Stimulated activated CD4-positive, alpha-beta T cell treated with anti-CD3 and anti-CD28 coated beads, Interleukin-15, amount 100 ng/mL, for 48 hours (primary cell): ENCODE data around the gene APOH.

Source experiments
- DNase-seq, 2 donors: peaks; one replicate each; pipeline ENCODE4 v3.0.0-alpha.2; 2020; ENCODE audit warnings: low read depth in 2 of 2

The APOH gene

DNA sequence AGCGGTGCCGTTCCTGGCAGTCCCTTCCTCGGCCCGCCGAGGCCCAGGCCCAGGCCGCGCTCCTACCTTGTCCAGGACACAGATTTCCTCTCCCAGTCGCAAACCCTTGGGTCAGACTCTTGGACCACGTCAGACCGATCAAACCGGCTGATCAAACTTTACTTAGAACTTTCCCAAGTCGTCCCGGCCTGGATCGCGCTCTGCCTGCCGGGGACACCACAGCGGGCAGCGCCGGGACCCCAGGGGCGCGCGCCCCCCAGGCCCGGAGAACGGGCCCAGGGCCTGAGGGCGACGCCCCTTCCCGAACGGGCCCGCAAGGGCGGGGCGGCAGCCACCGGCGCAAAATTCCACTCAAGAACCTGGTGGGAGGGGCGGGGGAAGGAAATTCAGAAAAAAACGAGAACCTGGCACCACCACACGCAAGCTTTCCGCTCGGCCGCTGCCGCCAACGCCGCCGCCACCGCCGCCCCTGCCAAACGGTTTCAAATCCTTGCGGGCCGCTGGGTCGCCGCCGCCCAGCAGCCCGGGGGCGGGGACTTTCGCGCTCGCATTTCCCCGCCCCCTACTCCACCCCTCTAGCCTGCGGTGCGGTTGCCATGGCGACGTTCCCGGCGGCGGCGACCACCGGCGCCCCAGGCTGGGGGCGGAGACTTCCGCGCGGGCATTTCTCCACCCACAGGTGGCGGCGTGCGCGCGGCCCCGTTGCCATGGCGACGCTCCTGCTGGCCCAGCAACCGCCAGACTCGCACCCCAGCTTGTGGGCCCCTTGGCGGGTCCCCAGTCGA lies 37.4 kb downstream of the APOH start, which contains the start of gene CEP112:
Gene CEP112, minus strand, starts transcription at position 541 of the 785 bp plus-strand sequence.
- peak; percentile 63 to 72 for DNase-seq

DNA sequence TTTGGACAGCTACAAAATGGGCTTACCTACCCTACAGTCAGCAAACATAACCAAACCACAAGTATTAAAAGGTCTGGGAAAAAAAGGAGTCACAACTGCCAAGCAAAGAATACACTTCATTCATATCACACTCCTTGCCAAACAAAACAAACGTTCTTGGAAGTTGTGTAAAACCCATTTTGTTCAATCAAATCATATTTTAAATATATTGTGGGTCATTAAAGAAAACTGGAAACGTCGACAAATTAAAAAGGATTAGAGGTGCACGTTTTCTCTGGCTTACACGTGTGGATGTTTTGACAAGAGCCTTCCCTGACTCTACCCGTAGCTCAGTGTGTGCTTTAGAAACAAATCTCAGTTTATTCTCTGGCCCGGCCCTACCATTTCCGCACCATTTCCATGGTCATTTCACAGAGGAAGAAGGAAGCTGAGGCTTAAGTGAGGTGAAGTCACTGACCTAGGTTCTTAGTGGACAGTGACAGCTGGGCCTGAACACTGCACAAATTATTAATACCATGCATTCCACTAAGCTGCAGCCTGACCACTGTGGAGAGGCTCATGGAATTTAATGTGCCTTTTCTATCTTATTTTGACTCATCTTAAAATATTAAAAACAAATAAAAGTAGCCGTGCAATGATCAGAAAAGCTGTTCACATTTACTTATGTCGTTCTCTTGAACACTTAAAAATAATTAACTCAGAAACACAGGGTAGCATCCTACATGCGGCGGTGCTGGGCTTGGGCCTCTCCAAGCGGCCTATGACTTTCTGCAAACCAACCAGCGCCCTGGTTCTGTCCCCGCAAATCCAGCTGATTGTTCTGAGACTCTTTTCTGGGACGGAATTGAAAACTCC lies 38.2 kb downstream of the APOH start:
- no peak for DNase-seq

DNA sequence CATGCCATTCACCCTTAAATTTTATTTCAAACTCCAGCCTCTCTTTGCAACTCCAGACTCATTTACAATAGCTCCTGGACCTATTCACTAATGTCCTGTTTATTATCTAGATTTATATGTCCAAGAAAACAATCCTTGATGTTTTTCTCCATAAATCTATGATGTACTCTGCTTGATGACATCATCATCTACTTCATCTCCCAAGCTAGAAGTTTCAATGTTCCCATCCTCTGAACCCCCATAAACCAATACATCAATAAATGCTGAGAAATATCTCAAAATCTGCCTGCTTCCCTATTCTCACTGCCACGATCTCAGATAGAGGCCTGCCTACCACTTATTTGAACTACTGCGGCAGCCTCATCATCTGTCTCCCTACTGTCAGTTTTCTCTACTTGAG lies 41.5 kb downstream of the APOH start:
- no peak for DNase-seq

- no peak for DNase-seq
These were observed 43.4 kb downstream of the APOH start for GRCh38 chr17:66185862-66186261.

DNA sequence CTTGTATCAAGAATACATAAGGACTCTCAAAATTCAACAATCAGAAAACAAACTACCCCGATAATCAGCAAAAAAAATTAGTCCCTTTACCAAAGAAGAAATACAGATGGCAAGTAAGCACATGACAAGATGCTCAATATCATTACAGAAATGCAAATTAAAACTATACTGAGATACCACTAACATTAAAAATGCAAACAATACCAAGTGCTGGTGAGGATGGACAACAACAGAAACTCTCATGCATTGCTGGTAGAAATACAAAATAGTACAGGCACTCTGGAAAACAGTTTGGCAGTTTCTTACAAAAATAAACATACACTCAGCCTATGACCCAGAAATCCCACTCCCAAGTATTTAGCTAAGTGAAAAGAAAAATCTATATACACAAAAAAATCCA lies 44.8 kb downstream of the APOH start:
- DNase-seq: no peak

DNA sequence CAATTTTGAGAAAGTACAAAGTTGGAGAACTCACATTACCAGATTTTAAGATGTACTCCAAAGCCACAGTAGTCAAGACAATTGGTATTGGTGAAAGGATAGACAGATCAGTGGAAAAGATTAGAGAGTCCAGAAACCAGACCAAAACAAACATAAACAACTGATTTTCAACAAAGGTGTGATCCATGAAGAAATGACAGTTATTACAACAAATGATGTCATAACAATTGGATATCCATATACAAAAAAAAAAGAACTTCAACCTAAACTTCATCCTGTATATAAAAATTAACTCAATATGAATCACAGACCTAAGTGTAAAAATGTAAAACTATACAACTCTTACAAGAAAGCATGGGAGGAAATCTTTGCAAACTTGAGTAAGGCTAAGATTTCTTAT lies 45.7 kb downstream of the APOH start:
- no peak for DNase-seq

GRCh38 chr17:66178642-66179041 lies 50.6 kb downstream of the APOH start:
- DNase-seq: no peak

- DNase-seq: no peak
These were observed 52.2 kb downstream of the APOH start for GRCh38 chr17:66177048-66177447.

DNA sequence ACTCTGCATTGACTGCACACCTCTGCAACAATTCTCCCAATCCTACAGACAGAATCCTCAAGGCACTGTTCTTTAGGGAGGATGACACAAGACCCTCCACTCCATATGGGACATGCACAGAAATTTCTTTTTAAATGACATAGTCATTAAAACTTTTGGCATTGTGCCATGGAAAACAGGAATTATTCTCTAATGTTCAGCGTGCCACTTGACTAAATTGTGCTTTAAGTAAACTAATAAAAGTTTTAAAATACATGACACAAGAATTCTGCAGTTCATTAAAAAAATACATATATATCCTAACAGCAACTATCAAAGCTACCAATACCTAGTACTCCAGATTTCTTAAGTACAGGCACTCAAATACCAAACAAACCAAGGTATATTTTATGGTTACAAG lies 53.3 kb downstream of the APOH start:
- DNase-seq: no peak

DNA sequence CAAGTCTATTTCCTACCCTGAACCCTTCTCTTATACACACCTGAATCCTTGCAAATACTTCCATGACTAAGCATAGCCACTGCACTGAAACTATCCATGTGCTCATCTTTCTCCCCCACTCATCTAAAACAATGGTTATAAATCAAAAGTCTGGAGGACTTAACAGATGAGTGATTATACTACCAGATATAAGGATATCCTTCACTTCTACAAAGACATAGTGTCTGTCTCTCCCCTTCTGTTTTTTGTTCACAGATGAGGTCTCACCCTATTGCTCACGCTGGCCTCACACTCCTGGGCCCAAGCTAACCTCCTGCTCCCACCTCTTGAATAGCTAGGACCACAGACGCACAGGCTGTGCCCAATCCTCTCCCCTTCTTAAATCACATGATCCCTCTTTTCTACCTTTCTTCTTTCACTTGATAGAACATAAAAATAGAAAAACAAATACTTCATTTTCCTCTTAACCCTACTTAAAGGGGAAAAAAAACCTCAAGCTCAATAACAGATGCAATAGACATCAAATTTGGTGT lies 56.5 kb downstream of the APOH start:
- no peak for DNase-seq

DNA sequence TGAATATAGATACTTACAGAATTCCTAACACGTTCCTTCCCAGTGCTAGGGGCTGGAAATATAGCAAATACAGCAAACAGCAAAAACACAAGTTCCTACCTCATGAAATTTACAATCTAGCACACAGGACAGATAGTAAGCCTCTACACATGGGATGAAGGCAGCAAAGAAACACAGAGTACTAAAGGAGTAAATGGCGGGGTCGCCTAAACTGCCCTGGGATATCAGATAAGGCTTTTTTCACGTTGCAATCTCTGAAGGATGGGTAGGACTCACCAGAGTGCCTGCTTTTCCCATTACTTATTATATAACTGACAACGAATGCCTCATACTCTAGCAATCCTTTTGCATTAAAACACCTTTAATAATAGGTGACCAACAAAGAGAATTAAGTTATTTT lies 57.1 kb downstream of the APOH start:
- DNase-seq: no peak

DNA sequence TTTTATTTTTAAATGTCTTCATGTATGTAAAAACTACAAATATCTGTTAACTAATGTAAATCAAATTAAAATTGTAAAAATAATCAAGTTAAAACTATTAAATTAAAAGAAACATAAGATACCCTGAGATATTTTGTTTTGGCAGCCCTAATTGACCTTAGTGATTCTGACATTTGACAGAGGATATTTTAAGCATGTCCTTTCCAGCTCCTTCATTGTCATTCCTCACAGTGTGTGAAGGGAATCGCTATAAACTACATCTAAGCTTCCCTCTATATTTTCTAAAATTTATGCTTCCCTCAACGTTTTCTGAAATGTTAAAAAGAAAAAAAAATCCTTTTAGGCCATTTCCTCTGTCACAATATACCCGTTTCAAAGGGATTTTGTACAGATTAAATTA lies 57.5 kb downstream of the APOH start:
- no peak for DNase-seq

DNA sequence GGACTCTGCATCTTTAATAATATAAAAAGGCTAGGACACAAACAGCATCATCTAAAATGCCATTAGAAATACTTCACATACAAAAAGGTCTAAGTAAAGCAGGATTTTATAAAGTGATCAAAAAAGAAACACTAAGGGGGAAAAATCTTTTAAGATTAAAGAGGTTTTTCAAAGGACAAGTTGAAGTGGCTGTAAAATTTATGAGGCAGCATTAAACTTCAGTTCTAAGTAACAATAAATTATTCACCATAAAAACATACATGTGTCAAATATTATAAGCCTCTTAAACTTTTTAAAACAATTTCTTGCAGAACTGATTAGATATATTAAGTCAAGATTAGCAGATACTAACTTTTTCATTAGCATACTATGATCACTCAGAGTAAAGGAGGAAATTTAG lies 58.0 kb downstream of the APOH start:
- no peak for DNase-seq

- no peak for DNase-seq
These were observed 59.4 kb downstream of the APOH start for GRCh38 chr17:66169839-66170238.

- no peak for DNase-seq
These were observed 61.9 kb downstream of the APOH start for GRCh38 chr17:66167189-66167815.

DNA sequence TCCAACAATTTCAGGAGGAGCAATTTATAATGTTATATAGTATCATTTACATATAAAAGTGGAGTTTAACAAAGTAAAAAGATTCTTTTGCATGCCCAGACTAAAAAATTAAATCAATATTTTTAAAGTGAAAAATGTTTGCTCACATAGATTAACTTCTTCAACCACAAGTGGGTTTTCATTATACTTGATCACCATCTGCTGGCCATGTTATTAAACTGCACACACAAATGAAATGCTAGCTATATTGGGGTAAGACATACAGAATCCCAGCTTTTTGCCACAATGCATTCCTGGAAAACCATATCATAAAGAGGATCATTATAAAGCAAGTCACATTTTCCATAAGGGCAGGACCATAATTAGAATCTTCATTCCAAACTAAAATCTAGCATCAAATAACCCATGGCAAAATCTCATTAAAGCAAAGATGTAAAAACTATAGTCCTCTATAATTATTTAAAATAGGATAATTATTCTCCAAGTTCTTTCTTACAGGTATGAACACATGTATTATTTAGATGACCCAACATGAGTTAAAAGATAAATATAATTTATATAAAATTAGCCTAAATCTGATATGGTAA lies 63.6 kb downstream of the APOH start:
- no peak for DNase-seq
